Lower leg skin (tissue), 3 donors: ENCODE measurements around the gene C2CD3.

Source experiments
- CTCF ChIP-seq, 3 donors: fragments of 450-650 bp; IDR thresholded peaks; one replicate each; pipeline ENCODE4 v1.5.1; 2016; ENCODE audit warnings: antibody characterized with exemption in 3 of 3, mild to moderate bottlenecking in 3 of 3, moderate library complexity in 2 of 3
- POLR2A ChIP-seq, 2 donors: fragments of 450-650 bp; IDR thresholded peaks; one replicate each; pipeline ENCODE4 v1.6.1; 2016 to 2017; ENCODE audit warnings: antibody characterized with exemption in 2 of 2, mild to moderate bottlenecking in 1 of 2, moderate library complexity in 1 of 2

DNA sequence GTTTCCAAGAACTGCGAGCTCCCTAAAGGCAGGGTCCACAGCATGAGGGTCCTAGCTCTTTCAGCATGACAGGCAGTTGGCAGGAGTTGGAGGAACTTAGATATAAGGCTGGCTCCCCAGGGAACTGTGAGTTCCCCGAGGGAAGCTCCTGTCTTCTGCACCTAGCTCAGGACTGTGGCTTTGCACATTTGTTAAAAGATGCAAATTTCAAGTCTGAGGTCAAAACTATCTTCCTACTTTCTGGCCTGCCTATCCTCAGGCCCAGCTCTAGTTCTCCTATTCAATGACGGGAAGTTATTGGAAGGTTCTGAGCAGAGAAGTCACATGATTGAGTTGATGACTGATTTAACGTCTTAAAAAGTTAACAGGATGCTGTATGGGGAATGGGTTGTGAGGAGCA, 150.3 kb downstream of the C2CD3 start:
- TF ChIP-seq CTCF (IDR thresholded peaks at IDR 0.05), result no peak
- no peak for TF ChIP-seq POLR2A (IDR thresholded peaks at IDR 0.05)
